ENCODE results near the gene TERB2.
"Not testable (repeated sequence)": the region's sequence is repeated elsewhere in the genome, so short reads cannot be mapped to it uniquely, and the experiment has no call there.

TERB2 gene

DNA sequence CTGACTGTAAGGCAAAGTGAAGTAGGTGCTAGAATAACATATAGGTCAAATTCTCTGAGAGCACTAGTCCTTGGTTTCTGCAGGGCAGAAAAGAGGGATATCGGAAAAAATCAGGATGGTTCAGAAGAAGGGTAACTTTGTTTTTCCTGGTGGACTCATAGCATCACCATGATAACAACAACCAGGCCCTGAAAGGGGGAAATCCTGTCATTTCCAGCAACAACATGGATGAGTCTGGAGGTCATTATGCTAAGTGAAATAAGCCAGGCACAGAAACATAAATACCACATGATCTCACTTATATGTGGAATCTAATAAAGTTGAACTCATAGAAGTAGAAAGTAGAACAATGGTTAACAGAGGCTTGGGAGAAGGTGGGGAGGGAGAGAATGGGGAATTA is 27.7 kb downstream of the TERB2 start:
- H3K4me1 ChIP-seq (ENCODE audit: control extremely low read depth in 1 of 4, control insufficient read depth in 4 of 4, insufficient read depth in 4 of 4, low read length in 3 of 4); H3K9me3 ChIP-seq (ENCODE audit: control extremely low read depth in 1 of 5, control insufficient read depth in 4 of 5, insufficient read depth in 2 of 5, low read depth in 1 of 5, low read length in 4 of 5); H3K4me3 ChIP-seq (ENCODE audit: control insufficient read depth in 1 of 7, extremely low read depth in 1 of 7, insufficient read depth in 4 of 7, low read depth in 2 of 7, low read length in 6 of 7); POLR2A ChIA-PET; CTCF ChIA-PET; H3K27me3 ChIP-seq (replicated peaks in 2 of 5; ENCODE audit: control insufficient read depth in 4 of 5, insufficient read depth in 5 of 5, low read length in 4 of 5); H3K36me3 ChIP-seq (ENCODE audit: control insufficient read depth in 4 of 4, insufficient read depth in 4 of 4, low read length in 3 of 4); DNase-seq; H3K27ac ChIP-seq (ENCODE audit: insufficient read depth in 1 of 2, low read depth in 1 of 2, low read length in 2 of 2, poor library complexity in 1 of 2, severe bottlenecking in 2 of 2): not testable (repeated sequence)
- WGBS (ENCODE audit: insufficient coverage), result no CpG with 5 or more reads among the region's 1 CpG

DNA sequence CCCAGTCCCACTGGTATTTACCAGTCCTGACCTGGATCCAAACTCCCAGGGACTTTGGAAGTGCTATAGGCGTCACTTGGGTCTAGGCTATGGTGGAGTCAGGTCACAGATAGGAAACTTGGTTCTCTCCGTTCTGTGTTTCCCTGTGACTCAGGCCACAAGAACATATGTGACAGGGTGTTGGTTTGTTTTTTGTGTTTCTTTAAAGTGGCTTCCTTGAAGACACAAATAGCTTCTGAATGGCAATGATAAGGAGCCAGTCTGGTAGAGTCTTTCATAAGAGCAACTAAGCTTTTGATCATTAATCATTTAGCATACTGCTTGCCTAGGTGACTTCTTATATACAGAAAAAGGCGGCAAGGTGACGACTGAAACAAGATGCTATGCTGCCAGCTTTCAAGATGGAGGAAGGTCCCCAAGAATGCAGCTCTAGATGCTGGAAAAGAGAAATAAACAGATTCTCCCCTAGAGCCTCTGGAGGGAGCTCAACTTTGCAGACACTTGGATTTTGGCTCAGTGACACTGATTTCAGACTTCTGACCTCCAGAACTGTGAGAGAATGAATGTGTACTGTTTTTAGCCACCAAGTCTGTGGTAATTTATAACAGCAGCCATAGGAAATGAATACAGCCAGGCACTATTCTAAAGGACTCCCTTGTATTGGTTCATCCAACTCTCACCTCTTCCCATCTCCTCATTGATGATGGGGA is 30.0 kb downstream of the TERB2 start:
- H3K9me3 ChIP-seq (ENCODE audit: control extremely low read depth in 1 of 5, control insufficient read depth in 4 of 5, insufficient read depth in 2 of 5, low read depth in 1 of 5, low read length in 4 of 5); H3K27ac ChIP-seq (ENCODE audit: insufficient read depth in 1 of 2, low read depth in 1 of 2, low read length in 2 of 2, poor library complexity in 1 of 2, severe bottlenecking in 2 of 2); CTCF ChIA-PET; DNase-seq; H3K4me3 ChIP-seq (ENCODE audit: control insufficient read depth in 1 of 7, extremely low read depth in 1 of 7, insufficient read depth in 4 of 7, low read depth in 2 of 7, low read length in 6 of 7); H3K4me1 ChIP-seq (ENCODE audit: control extremely low read depth in 1 of 4, control insufficient read depth in 4 of 4, insufficient read depth in 4 of 4, low read length in 3 of 4); H3K36me3 ChIP-seq (ENCODE audit: control insufficient read depth in 4 of 4, insufficient read depth in 4 of 4, low read length in 3 of 4); H3K27me3 ChIP-seq (replicated peaks in 2 of 5; ENCODE audit: control insufficient read depth in 4 of 5, insufficient read depth in 5 of 5, low read length in 4 of 5); POLR2A ChIA-PET: not testable (repeated sequence)
- 94% methylated on average over 2 of the region's 4 CpGs for WGBS (ENCODE audit: insufficient coverage)

DNA sequence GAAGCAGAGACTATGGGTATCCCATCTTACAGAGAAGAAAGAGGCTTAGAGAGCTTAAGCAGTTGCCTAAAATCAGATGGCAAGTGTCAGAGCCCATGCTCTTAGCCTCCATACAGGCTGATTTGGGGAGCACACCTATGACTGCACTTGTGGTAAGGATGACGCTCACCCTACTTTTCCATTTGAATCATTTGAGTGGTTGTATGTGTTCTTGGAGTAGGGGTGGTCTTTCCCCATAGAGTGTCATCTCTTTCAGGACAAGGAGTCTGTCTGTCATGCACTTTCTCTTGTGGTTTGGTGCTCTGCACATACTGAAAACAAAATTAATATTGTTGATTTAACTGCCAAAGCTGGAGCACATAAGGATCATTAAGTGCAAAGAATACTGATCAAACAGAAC is 31.2 kb downstream of the TERB2 start:
- DNase-seq; H3K27me3 ChIP-seq (replicated peaks in 2 of 5; ENCODE audit: control insufficient read depth in 4 of 5, insufficient read depth in 5 of 5, low read length in 4 of 5); H3K4me3 ChIP-seq (ENCODE audit: control insufficient read depth in 1 of 7, extremely low read depth in 1 of 7, insufficient read depth in 4 of 7, low read depth in 2 of 7, low read length in 6 of 7); CTCF ChIA-PET; POLR2A ChIA-PET; H3K36me3 ChIP-seq (ENCODE audit: control insufficient read depth in 4 of 4, insufficient read depth in 4 of 4, low read length in 3 of 4); H3K27ac ChIP-seq (ENCODE audit: insufficient read depth in 1 of 2, low read depth in 1 of 2, low read length in 2 of 2, poor library complexity in 1 of 2, severe bottlenecking in 2 of 2); H3K4me1 ChIP-seq (ENCODE audit: control extremely low read depth in 1 of 4, control insufficient read depth in 4 of 4, insufficient read depth in 4 of 4, low read length in 3 of 4); H3K9me3 ChIP-seq (ENCODE audit: control extremely low read depth in 1 of 5, control insufficient read depth in 4 of 5, insufficient read depth in 2 of 5, low read depth in 1 of 5, low read length in 4 of 5): not testable (repeated sequence)
- no CpG with 5 or more reads among the region's 1 CpG for WGBS (ENCODE audit: insufficient coverage)

DNA sequence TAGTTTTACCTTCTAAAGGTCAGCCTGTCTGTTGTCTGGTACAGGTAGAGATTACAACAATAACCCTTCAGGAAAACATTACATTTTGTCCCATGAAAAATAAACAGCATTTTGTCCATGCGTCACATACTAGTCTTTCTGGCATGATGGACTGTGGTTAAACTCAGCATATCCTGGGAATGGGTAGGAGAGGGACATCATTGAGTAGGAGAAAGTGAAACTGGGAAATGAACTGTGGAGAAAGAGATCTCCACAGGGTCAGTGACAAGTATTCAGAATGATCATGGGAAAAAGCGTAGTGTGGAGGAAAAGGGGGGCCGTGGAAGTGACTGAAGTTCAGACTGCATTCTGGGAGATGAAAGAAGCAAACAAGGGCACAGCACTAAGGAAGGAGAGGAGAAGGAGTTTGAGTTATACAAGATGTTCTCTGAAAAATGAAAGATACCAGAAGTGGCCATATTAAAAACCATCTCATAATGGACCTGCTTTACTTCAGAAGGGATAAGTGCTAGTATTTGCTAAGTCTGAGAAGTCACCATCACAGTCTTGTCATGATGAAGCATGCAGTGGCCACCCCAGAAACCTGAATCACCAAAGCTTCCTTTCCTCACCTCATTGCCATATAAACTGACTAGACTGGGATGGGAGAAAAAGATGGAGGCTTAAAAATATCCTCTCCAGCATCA is 31.8 kb downstream of the TERB2 start:
- H3K27me3 ChIP-seq (replicated peaks in 2 of 5; ENCODE audit: control insufficient read depth in 4 of 5, insufficient read depth in 5 of 5, low read length in 4 of 5); H3K4me1 ChIP-seq (ENCODE audit: control extremely low read depth in 1 of 4, control insufficient read depth in 4 of 4, insufficient read depth in 4 of 4, low read length in 3 of 4); H3K36me3 ChIP-seq (ENCODE audit: control insufficient read depth in 4 of 4, insufficient read depth in 4 of 4, low read length in 3 of 4); POLR2A ChIA-PET; H3K27ac ChIP-seq (ENCODE audit: insufficient read depth in 1 of 2, low read depth in 1 of 2, low read length in 2 of 2, poor library complexity in 1 of 2, severe bottlenecking in 2 of 2); H3K4me3 ChIP-seq (ENCODE audit: control insufficient read depth in 1 of 7, extremely low read depth in 1 of 7, insufficient read depth in 4 of 7, low read depth in 2 of 7, low read length in 6 of 7); CTCF ChIA-PET; H3K9me3 ChIP-seq (ENCODE audit: control extremely low read depth in 1 of 5, control insufficient read depth in 4 of 5, insufficient read depth in 2 of 5, low read depth in 1 of 5, low read length in 4 of 5); DNase-seq: not testable (repeated sequence)
- no CpG with 5 or more reads among the region's 3 CpGs for WGBS (ENCODE audit: insufficient coverage)

DNA sequence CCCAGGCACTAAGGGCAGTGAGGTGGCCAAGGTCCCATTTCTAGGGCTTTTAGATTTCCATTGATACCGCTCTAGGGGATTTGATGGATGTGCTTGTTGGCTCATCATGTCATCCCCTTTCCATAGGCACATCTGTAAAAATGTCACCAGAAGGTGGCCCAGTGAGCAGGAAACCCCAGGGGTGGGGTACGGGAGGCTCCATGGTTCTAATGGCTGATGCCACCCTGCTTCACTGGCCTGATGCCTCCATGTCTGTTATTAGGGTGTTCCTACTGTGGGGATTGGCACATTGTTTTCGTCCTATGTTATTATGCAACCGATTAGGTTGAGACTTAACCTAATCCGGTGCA is 32.4 kb downstream of the TERB2 start:
- H3K4me3 ChIP-seq (ENCODE audit: control insufficient read depth in 1 of 7, extremely low read depth in 1 of 7, insufficient read depth in 4 of 7, low read depth in 2 of 7, low read length in 6 of 7); POLR2A ChIA-PET; H3K9me3 ChIP-seq (ENCODE audit: control extremely low read depth in 1 of 5, control insufficient read depth in 4 of 5, insufficient read depth in 2 of 5, low read depth in 1 of 5, low read length in 4 of 5); DNase-seq; H3K4me1 ChIP-seq (ENCODE audit: control extremely low read depth in 1 of 4, control insufficient read depth in 4 of 4, insufficient read depth in 4 of 4, low read length in 3 of 4); CTCF ChIA-PET; H3K27ac ChIP-seq (ENCODE audit: insufficient read depth in 1 of 2, low read depth in 1 of 2, low read length in 2 of 2, poor library complexity in 1 of 2, severe bottlenecking in 2 of 2); H3K36me3 ChIP-seq (ENCODE audit: control insufficient read depth in 4 of 4, insufficient read depth in 4 of 4, low read length in 3 of 4); H3K27me3 ChIP-seq (replicated peaks in 2 of 5; ENCODE audit: control insufficient read depth in 4 of 5, insufficient read depth in 5 of 5, low read length in 4 of 5): not testable (repeated sequence)
- WGBS (ENCODE audit: insufficient coverage), result 100% methylated on average over 1 of the region's 5 CpGs

DNA sequence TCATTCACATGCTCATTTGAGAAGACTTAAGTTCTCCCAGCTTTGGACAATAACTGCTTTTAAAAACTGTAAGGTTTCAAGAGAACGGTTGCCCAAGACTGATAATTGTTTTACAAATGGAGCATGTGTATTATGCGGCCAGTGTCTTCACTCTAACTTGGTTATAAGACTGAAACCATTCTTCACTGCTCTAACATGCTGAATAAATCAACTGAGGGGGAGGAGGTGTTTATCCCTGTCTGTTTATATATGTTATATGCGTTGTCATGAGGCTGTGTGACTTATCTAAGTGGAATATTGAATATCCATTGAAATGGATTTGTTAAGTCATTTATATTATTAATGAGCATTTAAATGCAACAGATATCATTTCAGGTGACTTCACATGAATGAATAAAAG is 41.1 kb downstream of the TERB2 start:
- POLR2A ChIA-PET; DNase-seq; H3K4me3 ChIP-seq (ENCODE audit: control insufficient read depth in 1 of 7, extremely low read depth in 1 of 7, insufficient read depth in 4 of 7, low read depth in 2 of 7, low read length in 6 of 7); H3K27ac ChIP-seq (ENCODE audit: insufficient read depth in 1 of 2, low read depth in 1 of 2, low read length in 2 of 2, poor library complexity in 1 of 2, severe bottlenecking in 2 of 2); CTCF ChIA-PET; H3K27me3 ChIP-seq (replicated peaks in 2 of 5; ENCODE audit: control insufficient read depth in 4 of 5, insufficient read depth in 5 of 5, low read length in 4 of 5); H3K4me1 ChIP-seq (ENCODE audit: control extremely low read depth in 1 of 4, control insufficient read depth in 4 of 4, insufficient read depth in 4 of 4, low read length in 3 of 4); H3K9me3 ChIP-seq (ENCODE audit: control extremely low read depth in 1 of 5, control insufficient read depth in 4 of 5, insufficient read depth in 2 of 5, low read depth in 1 of 5, low read length in 4 of 5); H3K36me3 ChIP-seq (ENCODE audit: control insufficient read depth in 4 of 4, insufficient read depth in 4 of 4, low read length in 3 of 4): not testable (repeated sequence)
- 100% methylated on average over 1 of the region's 3 CpGs for WGBS (ENCODE audit: insufficient coverage)

DNA sequence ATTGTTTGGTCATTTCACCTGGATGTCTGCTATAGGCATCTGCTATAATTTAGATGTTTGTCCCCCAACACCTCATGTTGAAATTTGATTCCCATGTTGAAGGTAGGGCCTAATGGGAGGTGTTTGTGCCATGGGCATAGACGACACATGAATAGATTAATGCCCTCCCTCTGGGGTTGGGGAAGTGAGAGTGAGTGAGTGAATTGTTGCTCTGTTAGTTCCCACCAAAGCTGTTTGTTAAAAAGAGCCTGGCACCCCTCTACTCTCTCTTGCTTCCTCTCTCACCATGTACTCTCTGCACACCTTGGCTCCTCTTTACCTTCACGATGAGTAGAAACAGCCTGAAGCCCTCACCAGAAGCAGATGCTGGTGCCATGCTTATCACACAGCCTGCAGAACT is 42.6 kb downstream of the TERB2 start:
- Histone ChIP-seq H3K4me3 (ENCODE audit: control insufficient read depth in 1 of 7, extremely low read depth in 1 of 7, insufficient read depth in 4 of 7, low read depth in 2 of 7, low read length in 6 of 7) (no peak overlapping the region), H3K4me1 (ENCODE audit: control extremely low read depth in 1 of 4, control insufficient read depth in 4 of 4, insufficient read depth in 4 of 4, low read length in 3 of 4) (no peaks in the 10 kb centered on the region), H3K27ac (ENCODE audit: insufficient read depth in 1 of 2, low read depth in 1 of 2, low read length in 2 of 2, poor library complexity in 1 of 2, severe bottlenecking in 2 of 2) (no peak overlapping the region), H3K36me3 (ENCODE audit: control insufficient read depth in 4 of 4, insufficient read depth in 4 of 4, low read length in 3 of 4) (no peaks in the 10 kb centered on the region), H3K27me3 (replicated peaks in 2 of 5; ENCODE audit: control insufficient read depth in 4 of 5, insufficient read depth in 5 of 5, low read length in 4 of 5) (no peaks in the 10 kb centered on the region), H3K9me3 (ENCODE audit: control extremely low read depth in 1 of 5, control insufficient read depth in 4 of 5, insufficient read depth in 2 of 5, low read depth in 1 of 5, low read length in 4 of 5) (no peaks in the 10 kb centered on the region)
- ChIA-PET POLR2A (no interaction called here), CTCF (no interaction called here)
- no peak for DNase-seq
- 86% methylated on average over 2 of the region's 2 CpGs for WGBS (ENCODE audit: insufficient coverage)
